ENCODE measurements around the gene AEN. TPM values are rescaled to one million over a fixed set of nuclear protein-coding genes. Genes with fewer than 3 reads are reported as not detected.

Gene AEN
- total and polyA plus RNA-seq, 11 donors = 3.8 to 21.8 (median 6.6) TPM

DNA sequence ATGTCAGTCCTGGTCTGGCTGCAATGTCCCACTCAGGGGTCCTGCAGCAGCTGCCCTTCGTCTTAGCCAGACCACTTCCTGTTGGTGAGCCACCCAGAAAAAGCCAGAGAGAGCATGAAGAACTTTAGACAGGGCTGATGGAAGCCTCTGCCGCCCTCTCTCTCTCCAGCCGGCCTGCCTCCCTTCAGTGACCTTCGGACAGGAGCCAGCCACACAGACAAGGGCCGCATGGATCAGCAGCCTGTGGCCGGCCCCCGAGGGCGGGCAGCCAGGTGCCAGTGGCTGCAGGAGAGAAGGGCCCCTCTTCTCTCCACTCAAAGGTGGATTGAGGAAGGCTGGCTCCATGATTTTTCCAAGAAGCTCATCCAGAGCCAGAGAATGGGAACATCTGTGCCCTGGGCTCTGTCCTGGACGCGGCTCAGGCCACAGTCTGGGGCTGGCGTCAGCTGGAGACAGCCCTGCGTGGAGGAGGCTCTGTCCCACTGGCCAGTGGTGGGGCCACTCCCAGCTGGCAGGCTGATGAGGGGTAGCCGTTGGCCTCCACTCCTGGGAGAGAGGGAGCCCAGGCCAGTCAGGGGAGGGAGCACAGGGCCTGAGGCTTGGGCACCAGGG, 60.6 kb downstream of the AEN start:
- ATAC-seq (peak in 3 of 4 donors; percentile 9 to 63 (median 36)), DNase-seq (no peak)
- no peaks in the 10 kb centered on the region for H3K36me3 ChIP-seq
- H3K4me3 ChIP-seq = no peak overlapping the region
- 61 to 69% (median 62%) methylated on average over 10 to 13 of the region's 13 CpGs for WGBS, 4 donors
- H3K4me1 ChIP-seq = peaks cover 0 to 3% (median 0%) of the 10 kb centered on the region in 12 donors
- H3K9me3 ChIP-seq = no peaks in the 10 kb centered on the region
- no peak overlapping the region for H3K27ac ChIP-seq
- H3K27me3 ChIP-seq = no peaks in the 10 kb centered on the region
- intact Hi-C loops (cut with DNase I) = no loop called here
- TF ChIP-seq, protein P1, sequence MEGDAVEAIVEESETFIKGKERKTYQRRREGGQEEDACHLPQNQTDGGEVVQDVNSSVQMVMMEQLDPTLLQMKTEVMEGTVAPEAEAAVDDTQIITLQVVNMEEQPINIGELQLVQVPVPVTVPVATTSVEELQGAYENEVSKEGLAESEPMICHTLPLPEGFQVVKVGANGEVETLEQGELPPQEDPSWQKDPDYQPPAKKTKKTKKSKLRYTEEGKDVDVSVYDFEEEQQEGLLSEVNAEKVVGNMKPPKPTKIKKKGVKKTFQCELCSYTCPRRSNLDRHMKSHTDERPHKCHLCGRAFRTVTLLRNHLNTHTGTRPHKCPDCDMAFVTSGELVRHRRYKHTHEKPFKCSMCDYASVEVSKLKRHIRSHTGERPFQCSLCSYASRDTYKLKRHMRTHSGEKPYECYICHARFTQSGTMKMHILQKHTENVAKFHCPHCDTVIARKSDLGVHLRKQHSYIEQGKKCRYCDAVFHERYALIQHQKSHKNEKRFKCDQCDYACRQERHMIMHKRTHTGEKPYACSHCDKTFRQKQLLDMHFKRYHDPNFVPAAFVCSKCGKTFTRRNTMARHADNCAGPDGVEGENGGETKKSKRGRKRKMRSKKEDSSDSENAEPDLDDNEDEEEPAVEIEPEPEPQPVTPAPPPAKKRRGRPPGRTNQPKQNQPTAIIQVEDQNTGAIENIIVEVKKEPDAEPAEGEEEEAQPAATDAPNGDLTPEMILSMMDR (IDR thresholded peaks at IDR 0.05) = no peak
- no peak for TF ChIP-seq POLR2A (IDR thresholded peaks at IDR 0.05)

MicroRNAs encoded within 50 kb of the gene (microRNA counts, 767-probe panel; counts per million panel counts)
- microRNA hsa-miR-1179 (2,010 to 2,049 counts per million in 2 donors), microRNA hsa-miR-7-5p (2,151 to 2,335 counts per million in 2 donors)

Small RNA genes within 50 kb of the gene (microRNA-seq; reads per million reads assigned to microRNA genes)
- gene MIR1179 (5.8 to 16.8 (median 10.0) reads per million in 4 donors), gene MIR3529 (0 reads per million in 4 donors), gene MIR7-2 (0 reads per million in 4 donors)

Other genes with a start within 250 kb of the AEN start
- 100 to 1,000 TPM in 1 of 9 donors, 10 to 100 TPM in 8; 40.7 to 113 (median 75.2) TPM for gene MRPL46, start 154.0 kb upstream of the AEN start, total RNA-seq
- 10 to 100 TPM; 79.5 to 92.8 TPM for gene MRPL46, start 154.0 kb upstream of the AEN start, polyA plus RNA-seq
- 10 to 100 TPM; 49.7 to 72.7 (median 59.0) TPM for gene MRPS11, start 153.6 kb upstream of the AEN start, total RNA-seq
- 10 to 100 TPM; 73.2 to 77.9 TPM for gene MRPS11, start 153.6 kb upstream of the AEN start, polyA plus RNA-seq
- 10 to 100 TPM in 2 of 9 donors, 1 to 10 TPM in 7; 6.2 to 12.4 (median 8.7) TPM for gene DET1, start 74.7 kb upstream of the AEN start, total RNA-seq
- 1 to 10 TPM; 3.2 to 4.6 TPM for gene DET1, start 74.7 kb upstream of the AEN start, polyA plus RNA-seq
- gene ISG20, start 17.7 kb downstream of the AEN start, total RNA-seq = 10 to 100 TPM in 2 of 9 donors, 1 to 10 TPM in 7; 1.5 to 24.2 (median 4.9) TPM
- gene ISG20, start 17.7 kb downstream of the AEN start, polyA plus RNA-seq = 10 to 100 TPM in 1 of 2 donors, 1 to 10 TPM in 1; 3.1 to 10.3 TPM
- 1 to 10 TPM in 1 of 9 donors, under 1 TPM in 7, not detected in 1; 0.02 to 1.2 (median 0.17) TPM for gene ACAN, start 182.1 kb downstream of the AEN start, total RNA-seq
- under 1 TPM; 0.08 to 0.30 TPM for gene ACAN, start 182.1 kb downstream of the AEN start, polyA plus RNA-seq

All from heart left ventricle (tissue), 16 donors.